AG04449 (cell line): ENCODE data around the gene ATP6V0E1.
"Not testable (repeated sequence)": the region's sequence is repeated elsewhere in the genome, so short reads cannot be mapped to it uniquely, and the experiment has no call there.

ENCODE experiments used
- CTCF ChIA-PET: fragments of 350-600 bp; formaldehyde crosslinking; extraction: SDS; loops from one replicate; lab custom pipeline; 2021; ENCODE audit warnings: antibody characterized with exemption; lab: Yijun Ruan, JAX
- POLR2A ChIA-PET: fragments of 400-600, 350-600 bp; formaldehyde crosslinking; extraction: SDS; loops from one replicate; lab custom pipeline; 2020; ENCODE audit warnings: antibody characterized with exemption, inconsistent platforms; lab: Yijun Ruan, JAX
- DNase-seq: peaks from one replicate; pipeline ENCODE4 v3.0.0-alpha.2; 2010; ENCODE audit warnings: low read depth, low spot score
- H3K4me3 ChIP-seq: 2 replicates; pipeline ENCODE4 v1.5.1; 2011; ENCODE audit warnings: low read depth, mild to moderate bottlenecking, control low read depth, low read length
- CTCF ChIP-seq: IDR thresholded peaks from one replicate; pipeline ENCODE4 v1.5.1; 2011; ENCODE audit warnings: mild to moderate bottlenecking, moderate library complexity, low read length, control low read depth, inconsistent platforms; ENCODE audit not compliant: insufficient read depth; ENCODE audit errors: missing control alignments

ATP6V0E1 gene

GRCh38 chr5:173035904-173036707 lies 52.5 kb downstream of the ATP6V0E1 start:
- POLR2A ChIA-PET, result interaction anchor here (1.2 kb wide), 1 partner anchor 26 kb away, joined by 3 read pairs; no protein-coding TSS in a partner anchor
- no peak overlapping the region for H3K4me3 ChIP-seq
- CTCF ChIA-PET, result interaction anchor here (0.9 kb wide), 1 partner anchor 15 kb away, joined by 3 read pairs; no protein-coding TSS in a partner anchor
- no peak for TF ChIP-seq CTCF
- DNase-seq, result no peak

GRCh38 chr5:173039188-173039587 lies 55.6 kb downstream of the ATP6V0E1 start:
- TF ChIP-seq CTCF, result no peak
- ChIA-PET POLR2A (no interaction called here), CTCF (interaction anchor here (0.9 to 1.3 kb wide), 4 partner anchors 18 to 322 kb away, joined by 3 to 4 read pairs (median 4); partner anchors contain the start of gene BNIP1)
- H3K4me3 ChIP-seq, result no peak overlapping the region
- no peak for DNase-seq

GRCh38 chr5:173039964-173040363 lies 56.4 kb downstream of the ATP6V0E1 start:
- DNase-seq, result no peak
- H3K4me3 ChIP-seq, result no peak overlapping the region
- CTCF ChIA-PET, result no interaction called here
- POLR2A ChIA-PET, result no interaction called here
- TF ChIP-seq CTCF, result no peak

GRCh38 chr5:173041881-173042762 lies 58.6 kb downstream of the ATP6V0E1 start:
- ChIA-PET POLR2A (no interaction called here), CTCF (interaction anchor here (0.8 to 1.9 kb wide), 2 partner anchors 9 kb away, joined by 3 to 5 read pairs; no protein-coding TSS in a partner anchor)
- no peak for TF ChIP-seq CTCF
- no peak for DNase-seq
- H3K4me3 ChIP-seq, result no peak overlapping the region

GRCh38 chr5:173042763-173043107 lies 59.2 kb downstream of the ATP6V0E1 start:
- no peak for TF ChIP-seq CTCF
- DNase-seq, result no peak
- ChIA-PET CTCF (interaction anchor here (0.8 to 1.9 kb wide), 2 partner anchors 8 to 9 kb away, joined by 3 to 5 read pairs; no protein-coding TSS in a partner anchor), POLR2A (no interaction called here)
- no peak overlapping the region for H3K4me3 ChIP-seq

GRCh38 chr5:173045474-173045873 lies 61.9 kb downstream of the ATP6V0E1 start:
- no peak overlapping the region for H3K4me3 ChIP-seq
- ChIA-PET POLR2A (no interaction called here), CTCF (no interaction called here)
- DNase-seq, result no peak
- TF ChIP-seq CTCF, result no peak

- POLR2A ChIA-PET, DNase-seq, H3K4me3 ChIP-seq: not testable (repeated sequence)
- CTCF ChIA-PET, result interaction anchor here (0.6 to 1.3 kb wide), 2 partner anchors 37 to 927 kb away, joined by 3 read pairs; no protein-coding TSS in a partner anchor
Measured at GRCh38 chr5:173047096-173047837, 63.7 kb downstream of the ATP6V0E1 start.
